ENCODE measurements around the gene NPVF. TPM values are rescaled to one million over a fixed set of nuclear protein-coding genes. Genes with fewer than 3 reads are reported as not detected.

Gene NPVF
- total and polyA plus RNA-seq, 2 of the 8 experiments (the other 6 are each of a cell fraction or from before 2014, with no cell fraction given) = not detected

- H3K18ac ChIP-seq (ENCODE audit: extremely low read depth, low read length) = no peak overlapping the region
- no peak for DNase-seq (ENCODE audit: low read depth in 1 of 2, low spot score in 2 of 2)
- no peak overlapping the region for H3K56ac ChIP-seq (replicated peaks; ENCODE audit: insufficient read length, low read depth, low read length)
- H3K9me3 ChIP-seq (ENCODE audit: insufficient read depth in 2 of 2, low read depth in 1 of 2, low read length in 1 of 2) = peaks cover 0 to 3% of the 10 kb centered on the region in 2 experiments; a peak in 1 of 4 replicates
- FAIRE-seq = no peak
- H3K14ac ChIP-seq (ENCODE audit: insufficient read length) = no peak overlapping the region
- no peaks in the 10 kb centered on the region for H3K36me3 ChIP-seq (ENCODE audit: control insufficient read depth in 2 of 4, insufficient read depth in 4 of 4, low read length in 3 of 4)
- H2BK15ac ChIP-seq (ENCODE audit: low read length) = no peak overlapping the region
- no peaks in the 10 kb centered on the region for H3K79me2 ChIP-seq (ENCODE audit: control insufficient read depth in 1 of 2, insufficient read depth in 2 of 2, low read length in 2 of 2)
- H3K23ac ChIP-seq (ENCODE audit: insufficient read length) = no peak overlapping the region
- no peaks in the 10 kb centered on the region for H3K23me2 ChIP-seq (ENCODE audit: low read depth, low read length)
- ChIA-PET POLR2A (ENCODE audit: partially characterized antibody) (no interaction called here), CTCF (ENCODE audit: partially characterized antibody) (interaction anchor here (0.6 to 3.0 kb wide), 6 partner anchors 9 to 494 kb away, joined by 3 to 19 read pairs (median 5); no protein-coding TSS in a partner anchor)
- WGBS, 2 experiments (ENCODE audit: extremely low coverage in 1 of 2, insufficient coverage in 1 of 2, insufficient read length in 1 of 2, insufficient replicate concordance in 2 of 2, low coverage in 1 of 2, low lambda C conversion rate in 2 of 2, missing lambda C conversion rate in 1 of 2) = 91% methylated on average over 3 of the region's 3 CpGs; no CpG with 5 or more reads in 1 of the 2 experiments
- H2BK120ac ChIP-seq (replicated peaks; ENCODE audit: low read depth, low read length) = no peak overlapping the region
- H4K20me1 ChIP-seq (replicated peaks in 1 of 2; ENCODE audit: control insufficient read depth in 1 of 2, insufficient read depth in 2 of 2, low read length in 2 of 2) = no peaks in the 10 kb centered on the region
- H3K27ac ChIP-seq (ENCODE audit: low read depth, low read length) = no peak overlapping the region
- no peaks in the 10 kb centered on the region for H3K79me1 ChIP-seq (ENCODE audit: low read depth, low read length)
- no peak overlapping the region for H4K5ac ChIP-seq (ENCODE audit: insufficient read length, low read depth, low read length)
- H3K27me3 ChIP-seq (replicated peaks in 1 of 4; ENCODE audit: control insufficient read depth in 3 of 4, extremely low read depth in 1 of 4, insufficient read depth in 3 of 4, low read length in 3 of 4) = no peaks in the 10 kb centered on the region
- H2AK5ac ChIP-seq (ENCODE audit: low read depth, low read length) = no peak overlapping the region
- H2AFZ ChIP-seq (ENCODE audit: low read length) = no peak overlapping the region
- H3K4me2 ChIP-seq (ENCODE audit: insufficient read depth in 1 of 2, low read depth in 2 of 2, low read length in 2 of 2) = no peak overlapping the region
- no peak overlapping the region for H4K91ac ChIP-seq (replicated peaks; ENCODE audit: insufficient read length, low read length)
- no peak overlapping the region for H3K9ac ChIP-seq (replicated peaks in 1 of 4; ENCODE audit: extremely low read depth in 1 of 4, low read depth in 3 of 4, low read length in 3 of 4)
- H3K4me1 ChIP-seq (replicated peaks in 1 of 4; ENCODE audit: control insufficient read depth in 3 of 4, insufficient read depth in 4 of 4, low read length in 3 of 4) = no peaks in the 10 kb centered on the region
- no peak overlapping the region for H4K8ac ChIP-seq (ENCODE audit: extremely low read depth, insufficient read depth, low read length)
- H3K4me3 ChIP-seq (ENCODE audit: extremely low read depth in 1 of 4, insufficient read depth in 2 of 4, low read depth in 3 of 4, low read length in 4 of 4) = no peak overlapping the region
- H2BK12ac ChIP-seq (ENCODE audit: low read depth, low read length) = no peak overlapping the region
- TF ChIP-seq KDM5A (IDR thresholded peaks at IDR 0.05; ENCODE audit: low read length) = no peak
- no peak for TF ChIP-seq EZH2 (IDR thresholded peaks at IDR 0.05; ENCODE audit: low read depth, low read length, severe bottlenecking)
- no peak for TF ChIP-seq SIRT6 (IDR thresholded peaks at IDR 0.05; ENCODE audit: low read length)
- no peak for TF ChIP-seq TCF12 (IDR thresholded peaks at IDR 0.05; ENCODE audit: low read depth, low read length)
- TF ChIP-seq SIN3A (conservative IDR thresholded peaks at IDR 0.05 in 1 of 2, IDR thresholded peaks at IDR 0.05 in 1 of 2; ENCODE audit: low read depth in 1 of 2, low read length in 2 of 2) = no peak
- no peak for TF ChIP-seq PHF8 (conservative IDR thresholded peaks at IDR 0.05; ENCODE audit: low read depth, low read length)
- H3K4ac ChIP-seq (replicated peaks; ENCODE audit: insufficient read length, low read depth, low read length) = no peak overlapping the region
- no peak overlapping the region for H2BK20ac ChIP-seq (ENCODE audit: low read length)
- H2BK5ac ChIP-seq (ENCODE audit: low read depth, low read length) = no peak overlapping the region
Measured at GRCh38 chr7:25250386-25250785, 22.1 kb upstream of the NPVF start.

Measured in H1 (cell line).